CD4-positive, alpha-beta T cell treated with Interleukin-17A for 4 hours (primary cell): ENCODE results near the gene PAK4.
"Not testable (repeated sequence)": the region's sequence is repeated elsewhere in the genome, so short reads cannot be mapped to it uniquely, and the experiment has no call there.

Experiments used
- DNase-seq: peaks from one replicate; pipeline ENCODE4 v3.0.0-alpha.2; 2020; ENCODE audit warnings: mixed read lengths

Gene PAK4

GRCh38 chr19:39211731-39212374 lies 86.3 kb downstream of the PAK4 start:
- DNase-seq, result no peak

GRCh38 chr19:39212375-39212742 lies 86.8 kb downstream of the PAK4 start:
- DNase-seq, result peak; percentile 71

GRCh38 chr19:39215323-39215722 lies 89.7 kb downstream of the PAK4 start:
- not testable (repeated sequence) for DNase-seq

GRCh38 chr19:39217094-39217493 lies 91.5 kb downstream of the PAK4 start:
- no peak for DNase-seq

GRCh38 chr19:39218230-39219007 lies 92.8 kb downstream of the PAK4 start:
- DNase-seq, result no peak

- not testable (repeated sequence) for DNase-seq
These were observed 93.5 kb downstream of the PAK4 start for GRCh38 chr19:39219108-39219507.

- no peak for DNase-seq
These were observed 98.2 kb downstream of the PAK4 start for GRCh38 chr19:39223703-39224279.

GRCh38 chr19:39224910-39225309 lies 99.3 kb downstream of the PAK4 start:
- no peak for DNase-seq
